Duodenal mucosa (tissue), 2 donors: ENCODE results near the gene OCLN.
"Not testable (repeated sequence)": the region's sequence is repeated elsewhere in the genome, so short reads cannot be mapped to it uniquely, and the experiment has no call there.

Experiments used
- H3K27ac ChIP-seq: one replicate; pipeline ENCODE4 v1.7.0; 2013; ENCODE audit warnings: low read depth, low read length
- H3K27me3 ChIP-seq, 2 donors: one replicate each; pipeline ENCODE4 v1.7.0; 2013; ENCODE audit warnings: low read length in 2 of 2, control low read depth in 1 of 2; ENCODE audit not compliant: insufficient read depth in 2 of 2, control insufficient read depth in 1 of 2
- H3K36me3 ChIP-seq, 2 donors: one replicate each; pipeline ENCODE4 v1.7.0; 2013; ENCODE audit warnings: low read length in 2 of 2, control low read depth in 1 of 2; ENCODE audit not compliant: insufficient read depth in 2 of 2, control insufficient read depth in 1 of 2
- H3K4me1 ChIP-seq, 2 donors: one replicate each; pipeline ENCODE4 v1.7.0; 2013; ENCODE audit warnings: low read length in 2 of 2, control low read depth in 1 of 2; ENCODE audit not compliant: insufficient read depth in 2 of 2, control insufficient read depth in 1 of 2
- H3K4me3 ChIP-seq, 2 donors: one replicate each; pipeline ENCODE4 v1.7.0; 2013; ENCODE audit warnings: low read length in 2 of 2, low read depth in 1 of 2
- H3K9ac ChIP-seq, 2 donors: one replicate each; pipeline ENCODE4 v1.7.0; 2013; ENCODE audit warnings: low read length in 2 of 2, low read depth in 1 of 2
- H3K9me3 ChIP-seq, 2 donors: one replicate each; pipeline ENCODE4 v1.7.0; 2013; ENCODE audit warnings: low read length in 2 of 2, control low read depth in 1 of 2; ENCODE audit not compliant: control insufficient read depth in 1 of 2

The OCLN gene

DNA sequence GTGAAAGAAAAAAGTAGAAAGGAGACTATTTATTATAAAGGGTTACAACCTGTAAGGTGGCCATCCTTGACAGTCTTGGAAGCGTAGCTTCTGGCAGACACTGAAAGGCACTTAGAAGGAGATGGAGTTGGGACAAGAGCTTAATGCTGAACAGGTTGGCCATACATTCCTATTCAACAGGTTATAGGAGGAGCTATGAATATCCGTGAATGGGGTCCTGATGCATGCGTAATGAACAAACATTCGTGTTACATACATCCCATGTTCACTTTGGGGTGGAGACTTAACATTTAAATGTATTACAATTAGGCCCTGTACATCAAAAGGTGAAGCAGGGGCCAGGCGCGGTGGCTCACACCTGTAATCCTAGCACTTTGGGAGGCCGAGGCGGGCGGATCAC, 34.1 kb downstream of the OCLN start:
- H3K9ac ChIP-seq, result no peak overlapping the region

DNA sequence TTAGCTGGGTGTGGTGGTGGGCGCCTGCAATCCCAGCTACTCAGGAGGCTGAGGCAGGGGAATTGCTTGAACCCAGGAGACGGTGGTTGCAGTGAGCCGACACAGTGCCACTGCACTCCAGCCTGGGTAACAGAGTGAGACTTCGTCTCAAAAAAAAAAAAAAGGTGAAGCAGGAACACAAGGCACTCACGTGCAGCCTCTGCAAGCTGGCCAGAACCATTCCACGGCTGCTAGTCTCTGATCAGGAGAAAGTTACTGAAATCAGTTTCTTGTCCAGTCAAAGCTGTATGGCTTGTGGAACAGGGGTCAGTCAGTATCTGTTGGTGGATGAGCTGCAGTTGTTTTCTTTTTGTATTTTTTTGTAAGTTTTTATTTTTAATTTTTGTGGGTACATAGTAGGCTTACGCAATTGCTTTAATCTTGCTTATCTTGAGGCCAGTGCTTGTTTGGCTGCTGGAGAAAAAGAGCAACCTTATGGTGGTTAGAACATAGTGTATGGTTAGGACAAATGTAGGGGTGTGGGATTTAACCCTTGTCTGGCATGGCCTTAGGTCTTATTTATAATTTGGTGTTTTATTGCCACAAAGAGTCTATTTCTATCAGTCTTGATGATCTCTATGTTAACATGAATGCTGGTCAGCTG, 34.7 kb downstream of the OCLN start:
- Histone ChIP-seq H3K27ac (no peak overlapping the region), H3K4me1 (peaks cover 18 to 25% of the 10 kb centered on the region in 2 donors), H3K36me3 (peaks cover 0 to 7% of the 10 kb centered on the region in 2 donors), H3K4me3 (no peak overlapping the region), H3K9ac (no peak overlapping the region), H3K9me3 (no peaks in the 10 kb centered on the region), H3K27me3 (no peaks in the 10 kb centered on the region)

More for the DNA sequence above, 34.1 kb downstream of the OCLN start:
- H3K27me3 ChIP-seq, result no peaks in the 10 kb centered on the region
- no peak overlapping the region for H3K4me3 ChIP-seq
- peaks cover 0 to 7% of the 10 kb centered on the region in 2 donors for H3K36me3 ChIP-seq
- peaks cover 18 to 28% of the 10 kb centered on the region in 2 donors for H3K4me1 ChIP-seq
- no peak overlapping the region for H3K27ac ChIP-seq
- no peaks in the 10 kb centered on the region for H3K9me3 ChIP-seq

DNA sequence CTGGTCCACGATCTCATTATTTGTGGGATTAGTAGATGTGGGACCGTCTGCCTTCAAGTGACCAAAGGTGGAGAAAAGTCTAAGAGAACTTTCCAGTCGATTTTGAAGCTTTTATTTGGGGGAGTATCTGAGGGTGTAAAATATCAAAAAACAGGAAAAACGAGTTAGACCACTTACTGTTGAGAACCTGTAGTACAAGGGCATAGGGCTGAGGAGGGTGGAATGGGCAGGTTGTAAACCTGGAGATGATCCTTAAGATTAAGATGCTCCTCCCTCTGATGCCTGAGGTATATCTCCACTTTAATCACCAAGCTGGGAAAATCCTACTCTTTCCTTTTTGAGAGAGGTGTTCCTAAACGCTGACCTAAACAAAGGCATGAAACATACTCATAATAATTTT, 35.4 kb downstream of the OCLN start:
- Histone ChIP-seq H3K9me3 (no peaks in the 10 kb centered on the region), H3K27ac (no peak overlapping the region)

DNA sequence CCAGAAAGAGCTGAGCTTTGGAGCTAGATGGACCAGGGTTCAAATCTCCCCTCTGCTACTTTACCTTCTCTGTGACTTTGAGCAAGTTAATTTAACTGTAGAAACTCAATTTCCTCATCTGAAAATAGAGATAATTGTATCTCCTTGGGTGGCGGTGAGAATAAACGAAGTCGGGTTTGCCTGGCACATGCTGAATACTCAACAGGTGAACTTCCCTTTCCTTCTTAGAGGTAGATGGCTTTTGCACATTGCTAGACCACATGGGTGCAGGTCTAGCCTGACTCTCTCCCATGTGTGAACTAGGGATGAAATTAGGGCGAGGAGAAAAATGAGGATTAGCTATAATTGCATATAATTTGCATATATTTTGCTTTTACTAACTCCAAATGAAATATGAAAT, 36.0 kb downstream of the OCLN start:
- Histone ChIP-seq H3K9ac (no peak overlapping the region), H3K36me3 (peaks cover 0 to 7% of the 10 kb centered on the region in 2 donors), H3K4me3 (no peak overlapping the region), H3K4me1 (peaks cover 18 to 25% of the 10 kb centered on the region in 2 donors), H3K9me3 (no peaks in the 10 kb centered on the region), H3K27me3 (no peaks in the 10 kb centered on the region), H3K27ac (no peak overlapping the region)

More for the DNA sequence above, 35.4 kb downstream of the OCLN start:
- Histone ChIP-seq H3K9ac (no peak overlapping the region), H3K4me1 (peaks cover 18 to 25% of the 10 kb centered on the region in 2 donors), H3K4me3 (no peak overlapping the region), H3K36me3 (peaks cover 0 to 7% of the 10 kb centered on the region in 2 donors), H3K27me3 (no peaks in the 10 kb centered on the region)

DNA sequence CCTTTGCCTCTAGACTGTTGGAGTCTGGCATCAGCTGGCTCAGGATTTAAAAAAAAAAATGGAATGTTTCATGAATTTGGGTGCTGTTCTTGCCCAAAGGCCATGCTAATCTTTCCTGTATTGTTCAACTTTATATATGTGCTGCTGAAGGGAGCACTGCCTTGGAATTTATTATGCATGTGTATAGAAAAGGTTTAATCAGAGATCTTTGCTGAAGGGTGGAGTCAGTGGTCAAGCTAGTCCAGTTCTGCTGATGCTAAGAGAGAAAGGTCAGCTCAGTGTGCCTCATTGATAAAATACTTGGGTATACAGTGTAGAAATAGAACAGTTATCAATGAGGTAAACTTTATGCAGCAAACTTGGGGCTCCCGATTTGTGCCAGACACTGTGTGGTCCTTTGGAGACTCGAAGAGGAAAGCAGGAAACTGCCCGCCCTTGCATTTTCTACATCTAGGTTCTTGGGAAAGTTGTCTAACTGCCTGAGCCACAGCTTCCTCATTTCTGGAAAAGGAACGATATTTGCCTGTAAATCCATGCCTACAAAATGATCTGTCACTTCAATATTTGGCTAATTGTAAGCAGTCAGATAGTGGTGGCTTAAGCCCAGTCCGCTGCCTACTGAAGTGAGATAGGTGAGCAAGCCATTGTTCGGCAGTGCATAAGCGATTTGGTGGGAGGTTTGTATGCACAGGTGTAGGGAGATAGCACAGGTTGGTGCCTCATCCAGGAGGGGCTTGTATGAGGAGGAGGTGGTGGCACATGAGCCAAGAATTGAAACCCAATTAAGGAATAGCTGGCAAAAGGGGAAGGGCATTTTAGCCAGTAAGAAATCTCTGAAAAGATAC, 38.2 kb downstream of the OCLN start:
- no peaks in the 10 kb centered on the region for H3K27me3 ChIP-seq
- no peak overlapping the region for H3K4me3 ChIP-seq
- H3K9ac ChIP-seq, result no peak overlapping the region
- peaks cover 16 to 22% of the 10 kb centered on the region in 2 donors for H3K4me1 ChIP-seq
- H3K9me3 ChIP-seq, result no peaks in the 10 kb centered on the region
- H3K36me3 ChIP-seq, result peaks cover 0 to 2% of the 10 kb centered on the region in 2 donors
- no peak overlapping the region for H3K27ac ChIP-seq

DNA sequence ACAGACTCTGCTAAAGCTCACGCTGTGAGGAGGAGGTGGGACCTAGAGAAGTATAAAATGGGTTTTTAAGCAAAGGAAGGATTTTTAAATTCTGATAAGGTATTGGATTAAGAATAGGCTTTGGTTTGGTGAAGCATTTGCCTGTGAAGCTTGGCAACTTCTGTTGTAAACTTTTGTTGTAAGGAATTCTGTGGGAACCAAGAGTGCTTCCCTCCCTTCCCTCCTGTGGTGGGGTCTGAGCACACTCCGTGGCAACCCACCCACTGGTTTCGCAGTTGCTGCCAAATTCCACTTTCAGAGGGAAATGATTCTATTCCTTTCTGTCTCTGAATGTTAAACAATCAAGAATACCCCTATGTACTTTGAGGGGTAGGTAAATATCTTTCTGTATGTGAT, 38.8 kb downstream of the OCLN start:
- no peak overlapping the region for H3K4me3 ChIP-seq
- H3K4me1 ChIP-seq, result peaks cover 15 to 16% of the 10 kb centered on the region in 2 donors
- H3K36me3 ChIP-seq, result no peaks in the 10 kb centered on the region
- H3K27ac ChIP-seq, result no peak overlapping the region
- H3K9ac ChIP-seq, result no peak overlapping the region
- H3K27me3 ChIP-seq, result no peaks in the 10 kb centered on the region
- H3K9me3 ChIP-seq, result no peaks in the 10 kb centered on the region

DNA sequence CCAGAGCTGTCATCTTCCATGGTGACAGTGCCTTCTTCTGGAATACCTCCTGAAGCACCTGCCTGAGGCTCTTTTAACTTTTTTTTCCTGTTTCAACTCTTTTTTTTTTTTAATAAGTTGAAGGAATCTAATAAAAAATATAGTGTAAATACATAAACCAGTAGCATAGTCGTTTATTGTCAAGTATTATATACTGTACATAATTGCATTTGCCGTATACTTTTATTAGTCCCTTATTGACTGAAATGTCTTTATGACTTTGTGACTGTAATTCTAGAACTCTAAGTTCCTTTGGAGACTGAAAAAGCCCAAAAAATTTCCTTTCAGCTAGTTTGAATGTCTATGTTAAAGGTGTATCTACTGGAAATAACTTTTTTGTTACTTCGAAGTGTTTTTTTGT, 45.3 kb downstream of the OCLN start:
- H3K27me3 ChIP-seq, H3K36me3 ChIP-seq, H3K4me1 ChIP-seq, H3K27ac ChIP-seq, H3K4me3 ChIP-seq, H3K9ac ChIP-seq, H3K9me3 ChIP-seq: not testable (repeated sequence)

DNA sequence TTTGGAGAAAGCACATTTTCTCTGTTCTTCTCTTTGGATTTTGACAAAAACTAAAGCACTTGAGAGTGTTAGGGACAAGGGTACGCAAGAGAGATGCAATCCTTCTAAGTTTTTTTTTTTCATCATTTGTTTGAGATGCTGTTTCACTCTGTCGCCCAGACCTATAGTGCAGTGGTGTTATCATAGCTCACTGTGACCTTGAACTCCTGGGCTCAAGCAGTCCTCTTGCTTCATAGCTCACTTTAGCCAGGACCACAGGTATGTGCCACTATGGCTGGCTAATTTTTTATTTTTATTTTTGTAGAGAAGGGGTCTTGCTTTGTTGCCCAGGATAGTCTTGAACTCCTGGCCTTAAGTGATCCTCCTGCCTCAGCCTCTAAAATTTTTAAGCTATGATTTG, 46.1 kb downstream of the OCLN start:
- not testable (repeated sequence) for H3K9me3 ChIP-seq, H3K9ac ChIP-seq, H3K36me3 ChIP-seq, H3K27me3 ChIP-seq, H3K4me1 ChIP-seq, H3K27ac ChIP-seq, H3K4me3 ChIP-seq

DNA sequence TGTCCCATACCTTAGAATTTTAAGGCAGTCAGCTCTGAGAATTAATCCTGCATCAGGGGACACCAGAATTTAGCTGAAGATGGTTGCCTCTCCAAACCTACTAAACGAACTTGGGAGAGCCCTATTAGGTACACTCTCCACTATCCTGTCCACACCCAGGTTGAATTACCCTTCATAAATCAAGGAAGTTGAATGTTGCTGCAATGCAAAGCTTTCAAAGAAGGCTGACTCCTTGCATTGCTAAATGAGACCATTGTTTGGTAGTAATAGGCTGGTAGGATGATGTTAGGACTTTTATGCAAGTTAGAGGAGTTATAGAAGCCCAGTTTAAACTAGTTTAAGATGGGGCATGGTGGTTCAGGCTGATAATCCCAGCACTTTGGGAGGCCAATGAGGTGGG, 48.8 kb downstream of the OCLN start:
- H3K4me1 ChIP-seq, H3K27ac ChIP-seq, H3K9me3 ChIP-seq, H3K9ac ChIP-seq, H3K4me3 ChIP-seq, H3K36me3 ChIP-seq, H3K27me3 ChIP-seq: not testable (repeated sequence)

GRCh38 chr5:69542838-69543618, 50.4 kb downstream of the OCLN start:
- H3K36me3 ChIP-seq, H3K27me3 ChIP-seq, H3K4me1 ChIP-seq, H3K9ac ChIP-seq, H3K9me3 ChIP-seq, H3K27ac ChIP-seq, H3K4me3 ChIP-seq: not testable (repeated sequence)
